Subcutaneous abdominal adipose tissue (tissue), 5 donors: Measurements from ENCODE around the gene ARHGEF4.
A peak's percentile ranks its signal among the peaks of the same experiment; 100 is the strongest.

Experiments used
- H3K27ac ChIP-seq: one replicate; pipeline ENCODE4 v1.7.0; 2013; ENCODE audit warnings: low read depth, mild to moderate bottlenecking, inconsistent platforms, low read length, moderate library complexity
- H3K27me3 ChIP-seq, 5 donors: one replicate each; pipeline ENCODE4 v1.7.0; 2013; ENCODE audit warnings: low read length in 5 of 5, inconsistent platforms in 1 of 5; ENCODE audit not compliant: control insufficient read depth in 5 of 5, insufficient read depth in 4 of 5
- H3K36me3 ChIP-seq, 5 donors: one replicate each; pipeline ENCODE4 v1.7.0; 2013; ENCODE audit warnings: low read length in 5 of 5; ENCODE audit not compliant: control insufficient read depth in 5 of 5, insufficient read depth in 5 of 5
- H3K4me1 ChIP-seq, 5 donors: one replicate each; pipeline ENCODE4 v1.7.0; 2013; ENCODE audit warnings: low read length in 5 of 5, mild to moderate bottlenecking in 3 of 5, moderate library complexity in 1 of 5; ENCODE audit not compliant: control insufficient read depth in 5 of 5, insufficient read depth in 5 of 5
- H3K4me3 ChIP-seq, 5 donors: one replicate each; pipeline ENCODE4 v1.7.0; 2013; ENCODE audit warnings: low read length in 5 of 5, low read depth in 1 of 5
- H3K9ac ChIP-seq, 5 donors: one replicate each; pipeline ENCODE4 v1.7.0; 2013; ENCODE audit warnings: low read length in 5 of 5, mild to moderate bottlenecking in 4 of 5, moderate library complexity in 3 of 5
- H3K9me3 ChIP-seq, 5 donors: one replicate each; pipeline ENCODE4 v1.7.0; 2013; ENCODE audit warnings: low read length in 5 of 5; ENCODE audit not compliant: control insufficient read depth in 5 of 5
- donor health status: healthy.
- donor health status: healthy.
- donor health status: healthy.
- donor health status: healthy.
- donor health status: healthy.

The ARHGEF4 gene

GRCh38 chr2:131032393-131032836, 195.7 kb downstream of the ARHGEF4 start:
- H3K36me3 ChIP-seq = no peaks in the 10 kb centered on the region
- H3K9me3 ChIP-seq = peaks cover 3 to 10% (median 7%) of the 10 kb centered on the region in 5 donors

GRCh38 chr2:131033786-131034121, 197.0 kb downstream of the ARHGEF4 start:
- Histone ChIP-seq H3K27me3 (peaks cover 0 to 13% (median 10%) of the 10 kb centered on the region in 5 donors), H3K9ac (no peak overlapping the region), H3K36me3 (no peaks in the 10 kb centered on the region), H3K4me3 (no peak overlapping the region), H3K9me3 (no peaks in the 10 kb centered on the region), H3K27ac (no peak overlapping the region), H3K4me1 (peaks cover 0 to 17% (median 14%) of the 10 kb centered on the region in 5 donors)

More at GRCh38 chr2:131032393-131032836, 195.7 kb downstream of the ARHGEF4 start:
- H3K9ac ChIP-seq = no peak overlapping the region
- peaks cover 0 to 20% (median 10%) of the 10 kb centered on the region in 5 donors for H3K27me3 ChIP-seq
- H3K4me1 ChIP-seq = peaks cover 0 to 17% (median 14%) of the 10 kb centered on the region in 5 donors
- no peak overlapping the region for H3K4me3 ChIP-seq
- H3K27ac ChIP-seq = no peak overlapping the region

- H3K9me3 ChIP-seq = no peaks in the 10 kb centered on the region
- H3K27ac ChIP-seq = no peak overlapping the region
- peaks cover 0 to 22% (median 14%) of the 10 kb centered on the region in 5 donors for H3K4me1 ChIP-seq
- H3K27me3 ChIP-seq = peaks cover 0 to 12% (median 10%) of the 10 kb centered on the region in 5 donors
- H3K4me3 ChIP-seq = peak overlapping the region; percentile 40 to 67 (median 54)
- H3K9ac ChIP-seq = peak overlapping the region in 1 of 5 donors; percentile 3
- H3K36me3 ChIP-seq = peaks cover 0 to 3% (median 0%) of the 10 kb centered on the region in 5 donors
Measured at GRCh38 chr2:131034122-131035051, 197.7 kb downstream of the ARHGEF4 start.

- Histone ChIP-seq H3K4me1 (peaks cover 0 to 30% (median 19%) of the 10 kb centered on the region in 5 donors), H3K27ac (no peak overlapping the region), H3K36me3 (peaks cover 0 to 3% (median 0%) of the 10 kb centered on the region in 5 donors), H3K27me3 (peaks cover 0 to 15% (median 11%) of the 10 kb centered on the region in 5 donors), H3K4me3 (peak overlapping the region; percentile 46 to 67 (median 54)), H3K9me3 (no peaks in the 10 kb centered on the region), H3K9ac (no peak overlapping the region)
Measured at GRCh38 chr2:131035112-131035825, 198.6 kb downstream of the ARHGEF4 start.

GRCh38 chr2:131035826-131036231, 199.1 kb downstream of the ARHGEF4 start:
- Histone ChIP-seq H3K27ac (no peak overlapping the region), H3K4me3 (peak overlapping the region; percentile 19 to 67 (median 54)), H3K9me3 (no peaks in the 10 kb centered on the region), H3K27me3 (peaks cover 0 to 16% (median 11%) of the 10 kb centered on the region in 5 donors), H3K4me1 (peaks cover 0 to 35% (median 19%) of the 10 kb centered on the region in 5 donors), H3K9ac (no peak overlapping the region), H3K36me3 (peaks cover 0 to 3% (median 0%) of the 10 kb centered on the region in 5 donors)

GRCh38 chr2:131036269-131036668, 199.6 kb downstream of the ARHGEF4 start:
- Histone ChIP-seq H3K4me3 (peak overlapping the region in 1 of 5 donors; percentile 19), H3K9ac (no peak overlapping the region), H3K9me3 (no peaks in the 10 kb centered on the region), H3K27me3 (peaks cover 0 to 16% (median 11%) of the 10 kb centered on the region in 5 donors), H3K27ac (no peak overlapping the region), H3K36me3 (peaks cover 0 to 6% (median under 1%) of the 10 kb centered on the region in 5 donors), H3K4me1 (peaks cover 0 to 35% (median 19%) of the 10 kb centered on the region in 5 donors)

GRCh38 chr2:131036696-131037397, 200.1 kb downstream of the ARHGEF4 start:
- Histone ChIP-seq H3K27me3 (peaks cover 0 to 16% (median 11%) of the 10 kb centered on the region in 5 donors), H3K9me3 (no peaks in the 10 kb centered on the region), H3K36me3 (peaks cover 0 to 12% (median 2%) of the 10 kb centered on the region in 5 donors), H3K27ac (no peak overlapping the region), H3K4me1 (peaks cover 0 to 35% (median 19%) of the 10 kb centered on the region in 5 donors), H3K9ac (no peak overlapping the region), H3K4me3 (no peak overlapping the region)

GRCh38 chr2:131037398-131038257, 200.9 kb downstream of the ARHGEF4 start:
- Histone ChIP-seq H3K9me3 (no peaks in the 10 kb centered on the region), H3K4me3 (no peak overlapping the region), H3K9ac (no peak overlapping the region), H3K27me3 (peaks cover 0 to 16% (median 11%) of the 10 kb centered on the region in 5 donors), H3K36me3 (peaks cover 0 to 17% (median 2%) of the 10 kb centered on the region in 5 donors), H3K27ac (no peak overlapping the region), H3K4me1 (peaks cover 0 to 35% (median 19%) of the 10 kb centered on the region in 5 donors)
